ENCODE results near the gene ARHGEF9. TPM values are rescaled to one million over a fixed set of nuclear protein-coding genes. Genes with fewer than 3 reads are reported as not detected.

ARHGEF9 gene
- 20.0 and 21.4 TPM in 2 replicates for total RNA-seq

GRCh38 chrX:63784902-63785707, at the start of gene ARHGEF9:
TSS of gene ARHGEF9 (minus strand) at chrX:63785214. CDS start at chrX:63785145, 69 bp downstream.

Small RNA genes lying within 50 kb of the gene (small RNA-seq; reads per million reads assigned to genes)
- gene MIR1468, result 9.1 reads per million, percentile 93 among the genes with 10 or more reads in this experiment
